Measurements from ENCODE around the gene CHID1.

The CHID1 gene

DNA sequence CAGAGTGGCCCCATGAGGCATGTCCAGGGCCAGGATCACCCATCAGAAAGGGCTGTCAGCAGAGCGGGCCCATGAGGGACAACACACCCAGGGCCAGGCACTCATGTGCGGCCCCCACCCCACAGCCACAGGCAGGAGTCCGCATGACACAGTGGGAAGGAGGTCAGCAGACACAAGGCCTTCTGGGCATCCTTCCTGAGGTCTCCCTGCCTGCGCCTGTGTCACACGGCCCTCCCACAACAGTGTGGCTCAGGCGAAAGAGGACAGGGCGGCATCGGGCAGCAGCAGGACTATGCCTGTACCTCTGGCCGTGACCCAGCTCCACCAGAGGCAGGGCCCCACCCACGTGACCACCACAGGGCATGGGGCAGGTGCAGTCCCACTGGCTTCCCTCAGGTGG is 27.1 kb downstream of the CHID1 start:
- no peak for DNase-seq

- no peak for DNase-seq
These were observed 28.0 kb downstream of the CHID1 start for GRCh38 chr11:882596-882995.

DNA sequence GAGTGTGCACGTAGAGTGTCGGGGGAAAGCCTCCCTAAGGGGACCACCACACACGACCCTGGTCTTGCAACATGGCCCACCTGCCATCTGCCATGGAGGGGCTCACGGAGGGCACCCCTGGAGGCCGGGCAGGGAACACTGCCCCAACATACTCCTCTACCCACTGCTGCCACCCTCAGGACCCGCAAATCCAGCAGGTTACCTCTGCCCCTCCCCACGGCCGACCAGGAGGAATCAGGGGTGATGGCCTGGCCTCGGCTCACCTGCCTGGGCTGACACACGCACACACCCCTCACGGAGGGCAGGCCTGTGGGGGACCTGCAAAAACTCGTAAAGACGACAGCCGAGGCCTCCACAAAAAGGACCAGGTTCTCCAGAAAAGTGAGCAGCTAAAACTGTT is 30.2 kb downstream of the CHID1 start:
- DNase-seq: no peak

DNA sequence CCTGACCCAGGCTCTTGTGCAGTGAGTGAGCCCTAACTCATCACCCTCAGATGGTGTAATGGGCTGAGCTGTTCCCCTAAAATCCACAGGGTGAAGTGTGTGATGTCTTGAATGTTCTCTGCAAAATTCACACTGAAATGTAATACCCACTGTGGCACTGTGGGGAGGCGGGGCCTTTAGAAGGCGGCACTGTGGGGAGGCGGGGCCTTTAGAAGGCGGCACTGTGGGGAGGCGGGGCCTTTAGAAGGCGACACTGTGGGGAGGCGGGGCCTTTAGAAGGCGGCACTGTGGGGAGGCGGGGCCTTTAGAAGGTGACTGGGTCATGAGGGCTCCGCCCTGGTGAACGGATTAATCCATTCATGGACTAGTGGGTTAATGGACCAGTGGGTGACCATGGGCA is 33.0 kb downstream of the CHID1 start:
- DNase-seq: no peak

GRCh38 chr11:876545-876944 is 34.1 kb downstream of the CHID1 start:
- peak; percentile 43 for DNase-seq

- DNase-seq: peak; percentile 17
These were observed 34.8 kb downstream of the CHID1 start for GRCh38 chr11:875769-876301.

DNA sequence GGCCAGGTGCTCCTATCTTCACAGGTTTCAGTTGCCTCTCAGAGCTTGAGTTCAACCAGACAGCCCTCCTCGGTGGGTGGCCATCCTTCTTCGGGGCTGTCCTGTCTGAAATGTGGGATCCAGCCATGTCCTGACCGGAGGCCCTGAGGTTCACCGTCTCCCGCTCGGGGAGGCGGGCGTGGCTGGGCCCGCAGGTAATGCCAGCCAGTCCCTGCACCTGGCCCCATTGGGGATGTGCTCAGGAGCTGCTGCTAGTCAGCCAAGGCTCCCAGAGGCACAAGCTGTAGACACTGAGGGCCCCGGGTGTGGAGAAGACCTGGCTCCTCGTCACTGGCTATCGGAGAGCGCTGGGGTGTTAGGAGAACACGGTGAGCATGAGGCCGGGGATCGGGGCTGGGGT is 35.4 kb downstream of the CHID1 start:
- no peak for DNase-seq

- DNase-seq: no peak
These were observed 36.9 kb downstream of the CHID1 start for GRCh38 chr11:873706-874105.

- DNase-seq: no peak
These were observed 37.8 kb downstream of the CHID1 start for GRCh38 chr11:872799-873198.

GRCh38 chr11:871472-871871 is 39.1 kb downstream of the CHID1 start:
- no peak for DNase-seq

GRCh38 chr11:870418-870817 is 40.2 kb downstream of the CHID1 start:
- DNase-seq: no peak

- no peak for DNase-seq
These were observed 40.5 kb downstream of the CHID1 start for GRCh38 chr11:870127-870413.

- DNase-seq: no peak
These were observed 41.0 kb downstream of the CHID1 start for GRCh38 chr11:869399-870126.

DNA sequence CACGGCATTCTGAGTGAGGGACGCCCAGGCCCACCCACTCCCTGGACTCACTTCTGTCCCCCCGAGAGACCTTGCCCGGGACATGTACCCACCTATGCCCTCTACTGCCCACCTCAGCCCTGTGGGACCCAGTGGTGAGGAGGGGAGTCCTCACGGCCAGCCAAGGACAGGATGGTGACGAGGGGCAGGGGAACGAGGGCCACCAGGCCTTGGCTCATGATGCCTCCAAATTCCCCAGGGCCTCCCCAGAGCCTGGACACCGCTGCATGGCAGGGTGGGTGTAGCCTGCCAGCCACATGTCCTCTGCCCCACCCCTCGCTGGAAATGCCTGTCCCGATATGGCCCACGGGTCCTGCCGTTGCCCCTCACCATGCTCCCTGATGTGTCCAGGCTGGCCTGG is 41.8 kb downstream of the CHID1 start:
- DNase-seq: no peak

DNA sequence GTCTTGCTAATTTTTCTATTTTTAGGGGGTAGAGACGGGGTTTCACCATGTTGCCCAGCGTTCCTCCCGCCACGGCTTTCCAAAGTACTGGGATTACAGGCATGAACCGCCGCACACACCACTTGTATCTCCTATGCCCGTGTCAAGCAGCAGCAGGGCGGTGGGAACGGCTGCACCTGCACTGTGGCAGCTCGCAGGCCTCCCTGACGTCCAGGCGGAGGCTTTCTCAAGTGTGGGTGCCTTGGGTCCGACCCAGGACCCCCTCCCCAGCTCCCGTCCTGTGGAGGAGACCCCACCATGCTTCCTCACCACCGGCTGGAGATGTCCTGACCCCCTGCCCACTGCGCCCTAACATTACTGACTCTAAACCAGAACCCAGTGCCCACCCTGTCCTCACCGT is 42.2 kb downstream of the CHID1 start:
- no peak for DNase-seq

DNA sequence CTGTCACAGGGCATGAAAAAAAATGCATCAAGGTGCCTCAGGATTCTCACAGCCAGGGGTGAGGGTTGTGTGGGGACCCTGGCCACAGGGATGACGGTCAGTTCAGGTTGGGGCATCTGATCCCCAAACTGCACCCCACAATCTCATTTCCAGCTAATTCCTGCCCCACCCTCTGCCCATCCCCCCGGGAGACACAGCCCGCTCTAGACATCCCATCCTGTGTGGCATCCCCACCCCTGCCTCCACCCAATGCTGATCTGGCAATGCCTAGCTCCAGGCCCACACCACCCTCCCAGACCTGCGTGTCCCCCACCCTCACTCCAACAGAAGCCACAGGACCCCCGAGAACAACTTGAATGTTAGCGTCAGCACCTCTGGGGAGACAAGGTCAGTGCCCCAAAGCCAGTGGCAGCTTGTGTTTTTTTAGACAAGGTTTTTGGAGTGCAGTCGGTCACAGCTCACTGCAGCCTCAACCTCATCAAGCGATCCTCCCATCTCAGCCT is 42.7 kb downstream of the CHID1 start:
- DNase-seq: no peak

- no peak for DNase-seq
These were observed 44.1 kb downstream of the CHID1 start for GRCh38 chr11:866481-866880.

DNA sequence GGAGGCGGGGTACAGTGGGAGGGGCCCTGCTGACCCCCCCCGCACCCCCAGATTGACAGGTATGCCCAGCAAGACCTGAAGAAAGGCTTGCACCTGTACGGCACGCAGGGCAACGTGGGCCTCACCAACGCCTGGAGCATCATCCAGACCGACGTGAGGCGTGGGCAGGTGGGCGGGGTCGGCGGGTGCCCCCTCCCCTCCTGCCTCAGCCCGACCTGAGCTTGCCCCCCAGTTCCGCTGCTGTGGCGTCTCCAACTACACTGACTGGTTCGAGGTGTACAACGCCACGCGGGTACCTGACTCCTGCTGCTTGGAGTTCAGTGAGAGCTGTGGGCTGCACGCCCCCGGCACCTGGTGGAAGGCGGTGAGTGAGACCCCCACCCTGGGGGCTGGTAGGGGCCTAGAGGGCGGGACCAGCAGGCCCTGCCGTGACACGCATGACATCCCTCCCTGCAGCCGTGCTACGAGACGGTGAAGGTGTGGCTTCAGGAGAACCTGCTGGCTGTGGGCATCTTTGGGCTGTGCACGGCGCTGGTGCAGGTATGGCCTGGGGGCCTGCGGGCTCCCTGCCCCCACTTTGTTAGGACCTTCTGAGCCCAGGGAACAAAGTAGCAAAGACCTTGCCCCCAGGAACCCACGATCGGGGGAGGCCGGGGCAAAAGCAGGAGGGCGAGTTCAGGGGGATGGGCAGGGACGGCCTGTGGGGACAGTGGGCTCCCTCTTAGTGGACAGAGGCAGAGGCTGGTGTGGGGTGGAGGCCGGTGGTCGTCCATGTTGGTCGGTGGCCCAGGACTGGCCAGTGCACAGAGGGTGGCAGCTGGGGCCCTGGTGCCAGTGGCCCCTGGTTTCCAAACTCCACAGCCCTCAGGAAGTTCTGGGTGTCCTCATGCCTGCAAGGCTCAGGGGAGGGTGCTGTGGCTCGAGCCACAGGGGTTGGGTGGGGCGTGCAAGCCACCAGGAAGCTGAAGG is 44.9 kb downstream of the CHID1 start:
- no peak for DNase-seq

DNA sequence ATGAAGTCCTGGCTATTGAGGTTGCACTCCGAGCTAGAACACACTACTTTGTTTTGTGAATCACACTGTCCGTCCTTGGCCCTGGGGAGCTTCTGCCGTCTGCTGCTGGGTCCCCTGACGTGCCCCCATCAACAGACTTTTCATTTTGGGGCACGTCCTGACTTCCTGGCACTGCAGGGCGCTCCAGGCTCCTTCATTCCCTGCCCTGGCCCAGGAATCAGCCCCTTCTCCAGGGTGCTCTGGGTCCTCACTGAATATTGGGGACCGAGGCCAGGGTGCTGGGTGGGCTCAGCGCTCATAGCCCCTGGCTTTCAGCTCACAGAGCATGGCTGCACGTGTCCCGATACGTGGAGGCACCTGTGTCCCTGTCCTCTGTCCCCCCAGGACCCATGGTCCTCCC is 45.7 kb downstream of the CHID1 start:
- DNase-seq: no peak

DNA sequence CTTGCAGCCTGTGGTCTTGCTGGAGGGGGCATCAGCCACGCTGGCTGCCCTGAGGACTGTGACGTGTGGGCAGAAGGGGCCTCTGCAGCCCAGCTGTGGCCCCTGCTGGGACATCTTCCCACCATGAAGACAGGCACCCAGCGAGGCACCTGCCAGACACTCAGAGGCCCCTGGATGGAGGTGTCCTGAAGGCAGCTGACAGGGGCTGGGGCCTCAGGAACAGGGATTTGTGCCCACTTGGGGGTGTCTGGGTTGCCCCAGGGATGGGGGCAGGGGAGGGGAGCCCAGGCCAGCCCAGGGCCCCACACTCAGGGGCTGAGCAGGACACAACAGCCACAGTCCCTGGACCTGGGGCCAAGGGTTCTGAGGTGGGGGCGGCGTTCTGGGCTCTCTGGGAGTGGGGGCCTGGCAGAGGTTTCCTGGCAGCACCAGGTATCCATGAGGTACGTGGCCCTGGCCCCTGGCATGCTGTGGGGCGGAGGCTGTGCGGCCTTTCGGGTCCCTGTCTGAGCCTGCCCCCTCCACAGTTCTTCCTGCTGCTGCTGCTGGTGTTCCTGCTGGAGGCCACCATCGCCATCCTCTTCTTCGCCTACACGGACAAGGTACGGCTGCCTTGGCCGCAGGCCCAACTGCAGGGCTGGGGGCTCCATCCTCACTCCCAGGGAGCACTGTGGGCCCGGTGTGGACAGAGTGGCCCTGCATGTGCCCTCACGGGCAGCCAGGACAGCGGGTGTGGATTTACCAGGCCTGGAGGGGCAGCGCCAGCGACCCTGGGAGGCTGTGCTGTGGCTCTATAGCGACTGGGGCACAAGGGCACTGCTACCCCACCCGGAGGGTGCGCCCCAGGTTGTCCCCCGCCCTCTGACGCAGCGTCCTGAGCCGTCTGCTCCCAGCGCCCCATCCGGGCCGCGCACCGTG is 46.4 kb downstream of the CHID1 start:
- DNase-seq: no peak

DNA sequence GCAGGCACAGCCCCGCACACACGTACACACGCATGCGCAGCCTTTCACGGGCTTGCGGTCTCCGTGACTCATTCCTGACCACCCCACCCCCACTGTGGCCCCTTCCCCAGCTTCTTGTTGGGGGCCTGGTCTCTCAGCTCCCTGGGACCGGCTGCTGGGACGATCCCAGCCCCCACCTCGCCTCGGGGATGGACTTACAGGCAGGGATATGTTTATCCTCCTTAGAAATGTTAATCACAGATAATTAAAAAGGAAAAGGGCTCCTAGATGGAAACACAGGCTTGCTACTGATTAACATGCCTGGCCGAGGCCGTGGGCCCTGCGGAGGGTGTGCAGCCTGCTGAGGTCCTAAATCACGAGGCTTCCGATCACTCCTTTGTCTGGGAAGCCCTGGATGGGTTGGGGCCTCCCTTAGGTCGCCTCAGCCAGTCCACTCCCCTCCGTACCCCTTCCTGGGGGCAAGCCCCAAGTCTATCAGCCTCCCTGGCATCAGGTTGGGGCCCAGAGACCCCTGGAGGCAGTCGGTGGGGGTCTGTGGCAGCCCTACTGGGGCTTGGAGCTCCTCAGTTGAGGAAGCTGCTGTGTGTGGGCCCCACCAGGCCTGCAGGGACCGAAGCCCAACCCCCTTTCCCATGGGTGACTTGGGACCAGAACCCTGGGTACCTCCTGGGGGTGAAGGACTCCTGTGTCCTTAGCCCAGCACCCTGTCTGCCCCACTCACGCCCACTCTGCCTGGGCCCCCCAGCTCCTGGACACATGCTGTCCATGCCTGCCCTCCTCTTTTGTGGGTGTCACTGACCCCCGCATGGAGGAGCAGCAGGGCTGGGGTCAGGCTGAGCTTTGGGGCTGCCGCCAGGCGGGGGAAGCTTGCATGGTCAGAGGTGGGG is 47.3 kb downstream of the CHID1 start:
- no peak for DNase-seq

DNA sequence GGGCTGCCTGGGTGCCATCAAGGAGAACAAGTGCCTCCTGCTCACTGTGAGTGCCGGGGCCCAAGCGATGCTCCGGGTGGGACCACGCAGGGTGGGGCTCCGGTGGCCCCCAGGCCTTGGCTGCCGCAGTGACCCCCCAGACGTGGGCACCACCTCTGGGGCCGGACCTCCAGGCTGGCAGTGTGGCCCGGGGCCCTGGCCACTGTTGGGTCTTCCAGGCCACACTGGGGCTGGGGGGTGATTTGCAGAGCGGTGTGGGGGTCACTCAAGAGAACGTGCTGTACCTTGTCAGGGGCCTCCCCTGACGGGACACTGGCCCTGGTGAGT is 48.0 kb downstream of the CHID1 start:
- DNase-seq: no peak

Data from NCI-H2171 (cell line).